ENCODE measurements around the gene AJAP1.

AJAP1 gene

GRCh38 chr1:4631321-4631720 lies 23.1 kb upstream of the AJAP1 start:
- no peak for TF ChIP-seq CTCF (IDR thresholded peaks at IDR 0.05; ENCODE audit: borderline replicate concordance, insufficient read depth, low read depth, low read length)
- no peak overlapping the region for H3K4me3 ChIP-seq (ENCODE audit: low read depth, low read length)

- H3K4me3 ChIP-seq (ENCODE audit: low read depth, low read length), result no peak overlapping the region
- no peak for TF ChIP-seq CTCF (IDR thresholded peaks at IDR 0.05; ENCODE audit: borderline replicate concordance, insufficient read depth, low read depth, low read length)
These were observed 21.1 kb upstream of the AJAP1 start for GRCh38 chr1:4633346-4633745.

DNA sequence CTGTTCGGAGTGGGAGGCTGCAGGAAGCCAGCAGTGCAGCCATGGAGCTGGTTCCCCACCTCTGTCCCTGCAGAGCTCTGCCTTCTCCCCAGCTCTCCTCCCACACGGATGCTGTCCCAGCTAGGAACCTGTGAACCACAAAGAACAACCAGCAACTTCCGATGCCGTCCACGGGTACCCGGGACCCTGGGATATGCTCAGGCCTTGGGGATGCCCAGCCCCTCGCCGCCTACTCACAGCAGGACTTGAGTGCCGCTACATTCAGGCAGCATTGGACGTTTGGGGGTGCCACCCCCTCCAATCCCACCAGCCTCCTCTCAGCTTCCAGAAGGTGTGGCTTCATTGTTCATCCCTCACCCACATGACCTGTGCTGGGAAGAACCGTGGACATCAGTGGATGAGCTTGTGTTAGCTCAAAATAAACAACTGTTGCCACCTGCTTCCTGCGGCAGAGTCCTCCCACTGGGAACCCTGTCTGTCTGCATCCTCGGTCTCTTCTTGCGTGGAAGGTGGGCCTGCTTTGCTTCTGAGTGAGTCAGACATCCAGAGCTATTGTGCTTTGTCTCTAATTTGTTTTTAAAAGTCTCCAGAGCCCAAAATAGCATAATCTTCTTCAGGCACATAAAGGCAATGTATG lies 20.1 kb upstream of the AJAP1 start:
- H3K4me3 ChIP-seq (ENCODE audit: low read depth, low read length), result no peak overlapping the region
- no peak for TF ChIP-seq CTCF (IDR thresholded peaks at IDR 0.05; ENCODE audit: borderline replicate concordance, insufficient read depth, low read depth, low read length)

DNA sequence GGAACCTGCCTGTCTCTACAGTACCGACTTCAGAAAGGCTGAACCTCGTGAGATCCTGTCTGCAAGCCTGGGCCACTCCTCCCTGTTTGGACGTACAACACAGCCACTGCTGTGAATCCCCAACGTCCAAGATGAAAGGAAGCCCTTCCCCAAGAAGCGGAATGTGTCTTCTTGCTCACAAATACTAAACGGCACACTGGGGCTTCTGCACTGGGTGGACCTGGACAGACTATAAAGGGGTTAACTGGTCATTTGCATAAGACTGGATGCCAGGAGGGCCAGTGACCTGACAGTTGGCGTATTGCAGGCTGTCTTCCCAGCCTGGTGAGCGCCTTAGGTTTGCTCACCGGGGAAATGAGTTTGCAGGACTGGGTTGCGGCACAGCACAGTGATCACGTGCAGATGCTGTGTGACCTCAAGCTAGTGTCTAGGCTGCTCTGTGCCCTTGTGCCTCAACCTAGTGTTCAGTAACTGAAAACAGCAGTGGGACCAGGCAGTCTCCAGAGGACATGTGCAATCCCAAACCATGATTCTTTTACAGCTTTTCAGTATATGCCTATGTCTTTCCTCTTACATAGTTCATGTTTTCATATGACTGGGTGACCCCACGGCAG lies 19.5 kb upstream of the AJAP1 start:
- no peak for TF ChIP-seq CTCF (IDR thresholded peaks at IDR 0.05; ENCODE audit: borderline replicate concordance, insufficient read depth, low read depth, low read length)
- no peak overlapping the region for H3K4me3 ChIP-seq (ENCODE audit: low read depth, low read length)

GRCh38 chr1:4636186-4636585 lies 18.2 kb upstream of the AJAP1 start:
- no peak overlapping the region for H3K4me3 ChIP-seq (ENCODE audit: low read depth, low read length)
- no peak for TF ChIP-seq CTCF (IDR thresholded peaks at IDR 0.05; ENCODE audit: borderline replicate concordance, insufficient read depth, low read depth, low read length)

DNA sequence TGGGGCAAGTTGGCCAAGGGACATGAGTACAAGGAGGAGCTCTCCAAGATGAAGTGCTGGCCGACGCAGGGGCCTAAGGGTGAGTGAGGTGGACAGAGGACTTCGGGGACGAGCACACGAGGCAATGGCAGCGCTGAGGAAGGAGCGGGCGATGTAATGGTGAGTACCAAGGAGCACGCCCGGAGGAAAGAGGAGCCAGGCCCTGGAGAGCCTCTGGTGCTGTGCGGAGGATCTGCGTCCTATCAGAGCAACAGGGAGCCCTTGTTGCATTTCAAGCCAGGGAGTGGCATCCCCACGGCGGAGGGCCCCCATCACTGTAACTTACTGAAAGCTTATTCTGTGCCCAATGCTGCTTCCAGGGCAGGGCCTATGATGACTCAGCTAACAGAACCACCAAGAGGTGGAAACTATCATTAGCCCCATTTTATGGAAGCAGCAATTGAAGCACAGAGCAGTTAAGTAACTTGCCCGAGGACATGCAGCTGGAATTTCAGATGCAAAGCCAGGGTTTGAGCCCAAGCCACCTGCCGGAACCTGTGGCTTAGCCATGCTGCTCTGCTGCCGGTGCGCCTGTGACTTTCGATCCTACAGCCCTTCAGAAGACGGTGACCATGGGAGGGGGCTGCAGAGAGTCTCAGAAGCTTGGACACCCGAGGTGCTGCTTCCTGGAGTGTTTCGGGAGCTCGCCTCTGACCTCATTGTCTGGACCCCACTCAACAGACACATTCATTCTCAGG lies 17.6 kb upstream of the AJAP1 start:
- TF ChIP-seq CTCF (IDR thresholded peaks at IDR 0.05; ENCODE audit: borderline replicate concordance, insufficient read depth, low read depth, low read length), result no peak
- no peak overlapping the region for H3K4me3 ChIP-seq (ENCODE audit: low read depth, low read length)
